BJ (cell line): ENCODE data around the gene GAPDHS. TPM values are rescaled to one million over a fixed set of nuclear protein-coding genes. Genes with fewer than 3 reads are reported as not detected.

Experiments
- CTCF ChIA-PET: fragments of 350-600 bp; formaldehyde crosslinking; extraction: SDS; loops from one replicate; lab custom pipeline; 2021; ENCODE audit warnings: antibody characterized with exemption, inconsistent platforms; lab: Yijun Ruan, JAX
- POLR2A ChIA-PET: fragments of 300-600 bp; sonication (Branson Sonifier 250); formaldehyde crosslinking; extraction: SDS; loops from one replicate; lab custom pipeline; 2021; ENCODE audit warnings: antibody characterized with exemption; lab: Charles Lee
- DNase-seq: peaks from one replicate; pipeline ENCODE4 v3.0.0-alpha.2; 2011; ENCODE audit warnings: low read depth
- H3K27me3 ChIP-seq: 2 replicates; pipeline ENCODE4 v1.6.0; 2011; ENCODE audit warnings: low read length; ENCODE audit not compliant: control insufficient read depth, insufficient read depth
- H3K36me3 ChIP-seq: 2 replicates; pipeline ENCODE4 v1.5.1; 2011; ENCODE audit warnings: low read length; ENCODE audit not compliant: control insufficient read depth, insufficient read depth
- H3K4me3 ChIP-seq: 2 replicates; pipeline ENCODE4 v1.5.1; 2011; ENCODE audit warnings: low read depth, mild to moderate bottlenecking, control low read depth, low read length
- polyA plus RNA-seq: library from polyadenylated mRNA; depleted of rRNA; stranded (reverse); fragments of >200 nt; gene quantifications from 2 replicates; pipeline ENCODE4 v1.2.3, GENCODE V29; 2011
- TF ChIP-seq, protein P1 (sequence below): IDR thresholded peaks from 2 replicates; pipeline ENCODE4 v1.5.1; 2011; ENCODE audit warnings: low read depth, mild to moderate bottlenecking, control low read depth, inconsistent platforms, low read length, moderate library complexity; ENCODE audit not compliant: insufficient read depth

The GAPDHS gene
- polyA plus RNA-seq, 1 experiment, result not detected

GRCh38 chr19:35509861-35510625 is 23.2 kb upstream of the GAPDHS start:
- DNase-seq, result no peak
- POLR2A ChIA-PET, result no interaction called here
- no peaks in the 10 kb centered on the region for H3K36me3 ChIP-seq
- CTCF ChIA-PET, result interaction anchor here (0.5 to 5.7 kb wide), 32 partner anchors 9 to 1458 kb away, joined by 3 to 48 read pairs (median 4); no protein-coding TSS in a partner anchor
- TF ChIP-seq, protein P1, sequence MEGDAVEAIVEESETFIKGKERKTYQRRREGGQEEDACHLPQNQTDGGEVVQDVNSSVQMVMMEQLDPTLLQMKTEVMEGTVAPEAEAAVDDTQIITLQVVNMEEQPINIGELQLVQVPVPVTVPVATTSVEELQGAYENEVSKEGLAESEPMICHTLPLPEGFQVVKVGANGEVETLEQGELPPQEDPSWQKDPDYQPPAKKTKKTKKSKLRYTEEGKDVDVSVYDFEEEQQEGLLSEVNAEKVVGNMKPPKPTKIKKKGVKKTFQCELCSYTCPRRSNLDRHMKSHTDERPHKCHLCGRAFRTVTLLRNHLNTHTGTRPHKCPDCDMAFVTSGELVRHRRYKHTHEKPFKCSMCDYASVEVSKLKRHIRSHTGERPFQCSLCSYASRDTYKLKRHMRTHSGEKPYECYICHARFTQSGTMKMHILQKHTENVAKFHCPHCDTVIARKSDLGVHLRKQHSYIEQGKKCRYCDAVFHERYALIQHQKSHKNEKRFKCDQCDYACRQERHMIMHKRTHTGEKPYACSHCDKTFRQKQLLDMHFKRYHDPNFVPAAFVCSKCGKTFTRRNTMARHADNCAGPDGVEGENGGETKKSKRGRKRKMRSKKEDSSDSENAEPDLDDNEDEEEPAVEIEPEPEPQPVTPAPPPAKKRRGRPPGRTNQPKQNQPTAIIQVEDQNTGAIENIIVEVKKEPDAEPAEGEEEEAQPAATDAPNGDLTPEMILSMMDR, result peak; percentile 96
- H3K4me3 ChIP-seq, result peak overlapping the region; percentile 30
- H3K27me3 ChIP-seq, result peaks cover 23% of the 10 kb centered on the region

GRCh38 chr19:35510626-35510964 is 22.7 kb upstream of the GAPDHS start:
- no peak for DNase-seq
- Histone ChIP-seq H3K4me3 (no peak overlapping the region), H3K27me3 (peaks cover 20% of the 10 kb centered on the region), H3K36me3 (no peaks in the 10 kb centered on the region)
- TF ChIP-seq, protein P1, result no peak
- CTCF ChIA-PET, result interaction anchor here (0.5 to 5.7 kb wide), 29 partner anchors 9 to 191 kb away, joined by 3 to 48 read pairs (median 5); no protein-coding TSS in a partner anchor
- POLR2A ChIA-PET, result no interaction called here

DNA sequence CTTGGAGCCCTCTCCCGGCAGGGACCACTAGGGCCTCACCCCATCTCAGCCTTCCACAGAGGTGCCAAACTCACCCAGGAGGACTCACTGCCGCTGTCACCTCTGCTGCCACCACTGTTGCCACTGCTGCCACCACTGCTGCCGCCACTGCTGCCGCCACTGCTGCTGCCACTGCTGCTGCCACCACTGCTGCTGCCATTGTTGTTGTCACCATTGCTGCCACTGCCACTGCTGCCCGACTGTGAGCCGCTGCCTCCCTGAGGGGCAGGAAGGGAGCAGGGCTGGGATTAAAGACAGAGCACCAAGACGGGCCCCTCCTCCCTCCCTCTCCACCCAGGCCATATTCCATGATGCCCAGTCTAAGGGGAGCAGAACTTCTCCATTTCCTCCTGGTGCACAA is 21.9 kb upstream of the GAPDHS start:
- ChIA-PET CTCF (interaction anchor here (0.9 to 5.7 kb wide), 13 partner anchors 10 to 185 kb away, joined by 3 to 48 read pairs (median 9); no protein-coding TSS in a partner anchor), POLR2A (no interaction called here)
- Histone ChIP-seq H3K27me3 (peaks cover 20% of the 10 kb centered on the region), H3K36me3 (no peaks in the 10 kb centered on the region), H3K4me3 (no peak overlapping the region)
- no peak for DNase-seq
- TF ChIP-seq, protein P1, result no peak

DNA sequence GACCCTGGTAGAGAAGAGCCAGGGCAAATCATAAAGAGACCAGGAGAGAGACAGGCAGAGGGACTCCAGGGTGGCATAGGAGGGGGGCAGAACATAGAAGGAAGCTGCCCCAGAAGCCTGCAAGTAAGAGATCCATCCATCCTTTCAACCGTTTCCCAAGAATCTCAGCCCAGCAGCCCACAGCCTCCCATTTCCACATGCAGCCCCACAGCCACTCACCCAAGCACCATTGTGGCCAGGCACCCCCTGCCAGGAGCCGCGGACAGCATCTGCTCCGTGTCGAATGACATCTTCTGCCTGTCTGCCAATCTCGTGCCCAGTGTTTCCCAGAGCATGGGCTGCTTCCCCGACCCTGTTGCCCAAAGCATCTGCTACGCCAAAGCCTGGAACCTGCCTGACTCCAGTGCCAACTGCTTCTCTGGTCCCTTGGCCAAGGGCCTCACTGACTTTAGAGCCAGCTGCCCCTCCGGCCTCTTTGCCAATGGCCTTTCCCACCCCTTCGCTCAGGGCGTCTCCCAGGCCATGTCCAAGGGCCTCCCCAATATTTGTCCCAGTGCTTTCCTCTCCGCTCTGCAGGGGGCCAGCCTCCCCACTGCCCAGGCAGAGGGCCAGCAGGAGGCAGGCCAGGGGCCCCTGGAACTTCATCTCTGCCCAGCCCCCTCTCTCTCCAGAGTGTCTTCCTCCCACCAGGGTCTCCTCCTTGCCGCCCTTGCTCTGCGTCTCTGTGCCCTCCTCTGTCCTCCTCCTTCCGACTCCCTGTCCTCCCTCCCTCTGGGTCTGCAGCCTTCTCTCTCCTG is 20.2 kb upstream of the GAPDHS start:
- TF ChIP-seq, protein P1, result no peak
- Histone ChIP-seq H3K36me3 (no peaks in the 10 kb centered on the region), H3K27me3 (peaks cover 15% of the 10 kb centered on the region), H3K4me3 (no peak overlapping the region)
- POLR2A ChIA-PET, result no interaction called here
- no peak for DNase-seq
- CTCF ChIA-PET, result interaction anchor here (1.0 to 2.5 kb wide), 4 partner anchors 18 to 45 kb away, joined by 3 to 7 read pairs (median 5); no protein-coding TSS in a partner anchor
